GM12878 (cell line): ENCODE data around the gene WWOX. TPM values are rescaled to one million over a fixed set of nuclear protein-coding genes. Genes with fewer than 3 reads are reported as not detected.

Experiments
- ATAC-seq: fragments of 200-7000 bp; cut with Tn5 transposase; 3 replicates; pipeline ENCODE4 v1.9.1; 2020; ENCODE audit warnings: mild to moderate bottlenecking, moderate library complexity
- BruUV-seq: library from RNA; stranded (reverse); fragments of 400-500 nt; replicated peaks from 2 replicates; lab custom pipeline; 2021; lab: Mats Ljungman, UMichigan
- CTCF ChIA-PET: fragments of 300-600 bp; sonication (Branson Sonifier 250); formaldehyde crosslinking; extraction: SDS; loops from one replicate; lab custom pipeline; 2021; ENCODE audit warnings: inconsistent platforms; lab: Yijun Ruan, JAX
- POLR2A ChIA-PET: fragments of 350-600 bp; formaldehyde crosslinking; extraction: SDS; loops from one replicate; lab custom pipeline; 2021; ENCODE audit warnings: inconsistent platforms; lab: Charles Lee
- RAD21 ChIA-PET: fragments of 300-600 bp; sonication (Branson Sonifier 250); formaldehyde crosslinking; loops from one replicate; lab custom pipeline; 2023; ENCODE audit warnings: antibody characterized with exemption; ENCODE audit not compliant: unreplicated experiment; lab: Charles Lee
- SMC1A ChIA-PET: fragments of 300-600 bp; sonication (Branson Sonifier 250); formaldehyde crosslinking; loops from one replicate; lab custom pipeline; 2023; ENCODE audit not compliant: unreplicated experiment, uncharacterized antibody; lab: Charles Lee
- DNase-seq: peaks from one replicate; pipeline ENCODE4 v3.0.0-alpha.2; 2011; ENCODE audit warnings: low read depth, low spot score
- FAIRE-seq: peaks from 3 replicates; lab custom pipeline; 2011; peaks lifted over from hg19 to GRCh38; lab: Jason Lieb, UNC
- H2AFZ ChIP-seq: 2 replicates; pipeline ENCODE4 v1.6.0; 2011; ENCODE audit warnings: low read depth, low read length, control low read depth; ENCODE audit not compliant: control insufficient read depth
- H3K27ac ChIP-seq: 2 replicates; pipeline ENCODE4 v1.5.1; 2011; ENCODE audit warnings: control low read depth; ENCODE audit not compliant: control insufficient read depth, insufficient read depth
- H3K27me3 ChIP-seq, 2 experiments: replicated peaks in 1 of 2; 2 replicates each; pipeline versions ENCODE4 v1.6.0 to v1.6.1; 2011; ENCODE audit warnings: low read length in 1 of 2; ENCODE audit not compliant: control insufficient read depth in 2 of 2, insufficient read depth in 2 of 2
- H3K36me3 ChIP-seq, 2 experiments: 2 replicates each; pipeline ENCODE4 v1.5.1; 2011; ENCODE audit warnings: low read length in 1 of 2; ENCODE audit not compliant: control insufficient read depth in 2 of 2, insufficient read depth in 2 of 2
- H3K4me1 ChIP-seq: 2 replicates; pipeline ENCODE4 v1.6.1; 2011; ENCODE audit warnings: mild to moderate bottlenecking, low read length, moderate library complexity, mixed read lengths; ENCODE audit not compliant: control insufficient read depth, insufficient read depth
- H3K4me2 ChIP-seq: 2 replicates; pipeline ENCODE4 v1.6.0; 2011; ENCODE audit warnings: control low read depth; ENCODE audit not compliant: control insufficient read depth, insufficient read depth
- H3K4me3 ChIP-seq: fragments of 200-600 bp; sonication (generic); 2 replicates; pipeline ENCODE4 v1.5.1; 2016
- H3K79me2 ChIP-seq: 2 replicates; pipeline ENCODE4 v1.6.0; 2011; ENCODE audit warnings: low read length; ENCODE audit not compliant: control insufficient read depth, insufficient read depth
- H3K9ac ChIP-seq: 2 replicates; pipeline ENCODE4 v1.8.0; 2011; ENCODE audit warnings: low read length, control low read depth, mixed read lengths; ENCODE audit not compliant: control insufficient read depth, insufficient read depth
- H3K9me3 ChIP-seq: replicated peaks from 3 replicates; pipeline ENCODE4 v1.5.1; 2011; ENCODE audit warnings: mild to moderate bottlenecking, low read length; ENCODE audit not compliant: control insufficient read depth, insufficient read depth
- H4K20me1 ChIP-seq: 2 replicates; pipeline ENCODE4 v1.6.0; 2011; ENCODE audit not compliant: control insufficient read depth, insufficient read depth
- ASH2L ChIP-seq: fragments of 300-600, 200-600 bp; sonication (generic); IDR thresholded peaks from 2 replicates; pipeline ENCODE4 v1.6.1; 2017; ENCODE audit warnings: low read depth, mild to moderate bottlenecking, borderline replicate concordance
- DPF2 ChIP-seq: fragments of 450-650 bp; IDR thresholded peaks from 2 replicates; pipeline ENCODE4 v1.6.1; 2017; ENCODE audit warnings: mild to moderate bottlenecking
- ETV6 ChIP-seq, 2 experiments: fragments of 450-650 bp in 1 of 2; IDR thresholded peaks in 1 of 2; conservative IDR thresholded peaks in 1 of 2; 2 replicates each; pipeline ENCODE4 v1.6.1; 2014; ENCODE audit warnings: antibody characterized with exemption in 1 of 2, borderline replicate concordance in 1 of 2, low read depth in 1 of 2, mild to moderate bottlenecking in 1 of 2, moderate library complexity in 1 of 2
- JUNB ChIP-seq: IDR thresholded peaks from 2 replicates; pipeline ENCODE4 v1.6.1; 2016; ENCODE audit warnings: antibody characterized with exemption, mild to moderate bottlenecking
- MTA2 ChIP-seq: fragments of 450-650 bp; IDR thresholded peaks from 2 replicates; pipeline ENCODE4 v1.6.1; 2016; ENCODE audit warnings: low read depth, mild to moderate bottlenecking, moderate library complexity
- MTA3 ChIP-seq: IDR thresholded peaks from 2 replicates; pipeline ENCODE4 v1.6.1; 2012; ENCODE audit warnings: low read length, inconsistent platforms, borderline replicate concordance
- NFYA ChIP-seq: IDR thresholded peaks from 2 replicates; pipeline ENCODE4 v1.6.1; 2011; ENCODE audit warnings: low read depth, mild to moderate bottlenecking, low read length, improper control_type of control experiment, borderline replicate concordance
- NR2C2 ChIP-seq: IDR thresholded peaks from 2 replicates; pipeline ENCODE4 v1.6.1; 2011; ENCODE audit warnings: borderline replicate concordance, low read depth; ENCODE audit not compliant: control insufficient read depth, insufficient read length
- WRNIP1 ChIP-seq: IDR thresholded peaks from 2 replicates; pipeline ENCODE4 v1.6.1; 2011; ENCODE audit warnings: low read depth, low read length, improper control_type of control experiment, borderline replicate concordance
- YY1 ChIP-seq: IDR thresholded peaks from 2 replicates; pipeline ENCODE4 v1.6.1; 2011; ENCODE audit warnings: low read depth, mild to moderate bottlenecking, low read length
- ZNF24 ChIP-seq: fragments of 450-650 bp; IDR thresholded peaks from 2 replicates; pipeline ENCODE4 v1.6.1; 2017; ENCODE audit warnings: antibody characterized with exemption, mild to moderate bottlenecking
- ZNF274 ChIP-seq: IDR thresholded peaks from one replicate; pipeline ENCODE4 v1.8.0; 2011; ENCODE audit not compliant: insufficient read length, insufficient read depth
- WGBS: methylation state at CpG from one replicate; pipeline ENCODE4 v1.1.6; 2016; ENCODE audit warnings: low lambda C conversion rate; ENCODE audit not compliant: insufficient replicate concordance, insufficient coverage; ENCODE audit errors: missing lambda C conversion rate; 5-methylcytosine and 5-hydroxymethylcytosine counted together
- in situ Hi-C: fragments of 300-500 bp; cut with MboI; formaldehyde crosslinking; loops from 9 replicates; pipeline ENCODE4 v1.14.3; 2018; ENCODE audit warnings: mixed read lengths
- intact Hi-C: fragments of 100-400 bp; cut with micrococcal nuclease; formaldehyde crosslinking; loops from one replicate; pipeline ENCODE4 v1.14.2; 2022; ENCODE audit not compliant: unreplicated experiment
- polyA plus RNA-seq, 11 experiments: library from polyadenylated mRNA; depleted of rRNA in 4 of 11; unstranded in 6 of 11; stranded (reverse) in 5 of 11; fragments of >200 nt; fragmentation: Nextera tagmentation in 4 of 11; fragmentation: Illumina TruSeq in 1 of 11; extraction: Ambion mirVana in 4 of 11; extraction: Trizol in 1 of 11; gene quantifications; 1 replicate in 1 of 11; 2 replicates in 10 of 11; pipeline versions ENCODE4 v1.2.1 to v1.2.3, GENCODE V29; 2011 to 2016; ENCODE audit warnings: inconsistent platforms in 2 of 11, missing spikeins in 2 of 11, low read depth in 1 of 11
- total RNA-seq, 4 experiments: library from RNA; depleted of rRNA in 3 of 4; stranded (reverse); fragments of >200 nt in 3 of 4; fragmentation: Illumina TruSeq in 1 of 4; extraction: Trizol in 1 of 4; gene quantifications; 2 replicates each; pipeline versions ENCODE4 v1.2.1 to v1.2.3, GENCODE V29; 2013 to 2021
- TF ChIP-seq, protein P1 (sequence below): IDR thresholded peaks from 2 replicates; pipeline ENCODE4 v1.6.1; 2011; ENCODE audit warnings: low read depth, mild to moderate bottlenecking, low read length, moderate library complexity, borderline replicate concordance; ENCODE audit errors: extremely low read depth
- TF ChIP-seq, protein P2 (sequence below): fragments of 450-650 bp; IDR thresholded peaks from 2 replicates; pipeline ENCODE4 v1.6.1; 2014; ENCODE audit warnings: mild to moderate bottlenecking
- TF ChIP-seq, protein P3 (sequence below): IDR thresholded peaks from 2 replicates; pipeline ENCODE4 v1.6.1; 2011; ENCODE audit warnings: mild to moderate bottlenecking, low read depth, low read length, moderate library complexity; ENCODE audit not compliant: insufficient replicate concordance

The WWOX gene
- total and polyA plus RNA-seq, 10 of the 15 experiments (the other 5 are each of a cell fraction or from before 2014, with no cell fraction given), result 2.8 to 24.4 (median 17.8) TPM

DNA sequence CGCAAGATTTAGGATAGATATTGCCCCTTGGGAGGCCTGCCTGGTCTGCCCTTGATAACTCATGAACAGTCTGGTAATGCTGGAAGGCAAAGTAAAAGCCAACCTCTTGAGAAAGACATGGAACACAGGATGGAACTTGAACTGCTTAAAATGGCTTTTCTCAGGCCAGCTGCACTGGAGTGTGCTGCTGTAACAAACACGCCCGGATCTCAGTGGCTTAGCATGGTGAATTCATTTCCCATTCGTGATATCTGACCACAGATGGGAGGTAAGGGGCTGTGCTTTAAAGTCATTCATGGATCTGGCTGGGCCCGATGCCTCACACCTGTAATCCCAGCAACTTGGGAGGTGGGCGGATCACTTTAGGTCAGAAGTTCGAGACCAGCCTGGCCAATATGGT is 113.2 kb downstream of the WWOX start:
- no peaks in the 10 kb centered on the region for H3K36me3 ChIP-seq
- TF ChIP-seq YY1 (no peak), MTA2 (no peak), NFYA (no peak), NR2C2 (no peak), ETV6 (conservative IDR thresholded peaks at IDR 0.05 in 1 of 2, IDR thresholded peaks at IDR 0.05 in 1 of 2; ENCODE audit: borderline replicate concordance in 1 of 2, low read depth in 1 of 2) (no peak), JUNB (no peak), DPF2 (no peak), MTA3 (no peak), ZNF274 (no peak), ZNF24 (no peak), ASH2L (no peak), WRNIP1 (no peak)
- TF ChIP-seq, protein P1, sequence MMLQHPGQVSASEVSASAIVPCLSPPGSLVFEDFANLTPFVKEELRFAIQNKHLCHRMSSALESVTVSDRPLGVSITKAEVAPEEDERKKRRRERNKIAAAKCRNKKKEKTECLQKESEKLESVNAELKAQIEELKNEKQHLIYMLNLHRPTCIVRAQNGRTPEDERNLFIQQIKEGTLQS, result no peak
- TF ChIP-seq, protein P2, sequence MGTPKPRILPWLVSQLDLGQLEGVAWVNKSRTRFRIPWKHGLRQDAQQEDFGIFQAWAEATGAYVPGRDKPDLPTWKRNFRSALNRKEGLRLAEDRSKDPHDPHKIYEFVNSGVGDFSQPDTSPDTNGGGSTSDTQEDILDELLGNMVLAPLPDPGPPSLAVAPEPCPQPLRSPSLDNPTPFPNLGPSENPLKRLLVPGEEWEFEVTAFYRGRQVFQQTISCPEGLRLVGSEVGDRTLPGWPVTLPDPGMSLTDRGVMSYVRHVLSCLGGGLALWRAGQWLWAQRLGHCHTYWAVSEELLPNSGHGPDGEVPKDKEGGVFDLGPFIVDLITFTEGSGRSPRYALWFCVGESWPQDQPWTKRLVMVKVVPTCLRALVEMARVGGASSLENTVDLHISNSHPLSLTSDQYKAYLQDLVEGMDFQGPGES, result no peak
- TF ChIP-seq, protein P3, sequence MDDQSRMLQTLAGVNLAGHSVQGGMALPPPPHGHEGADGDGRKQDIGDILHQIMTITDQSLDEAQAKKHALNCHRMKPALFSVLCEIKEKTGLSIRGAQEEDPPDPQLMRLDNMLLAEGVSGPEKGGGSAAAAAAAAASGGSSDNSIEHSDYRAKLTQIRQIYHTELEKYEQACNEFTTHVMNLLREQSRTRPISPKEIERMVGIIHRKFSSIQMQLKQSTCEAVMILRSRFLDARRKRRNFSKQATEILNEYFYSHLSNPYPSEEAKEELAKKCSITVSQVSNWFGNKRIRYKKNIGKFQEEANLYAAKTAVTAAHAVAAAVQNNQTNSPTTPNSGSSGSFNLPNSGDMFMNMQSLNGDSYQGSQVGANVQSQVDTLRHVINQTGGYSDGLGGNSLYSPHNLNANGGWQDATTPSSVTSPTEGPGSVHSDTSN, result no peak
- no peak for FAIRE-seq
- H3K4me3 ChIP-seq, result no peak overlapping the region
- in situ Hi-C loops, result no loop called here
- POLR2A ChIA-PET, result interaction anchor here (0.6 kb wide), 1 partner anchor 144 kb away, joined by 6 read pairs; no protein-coding TSS in a partner anchor
- DNase-seq, result no peak
- H3K9me3 ChIP-seq, result no peaks in the 10 kb centered on the region
- no peak overlapping the region for H2AFZ ChIP-seq
- H3K27ac ChIP-seq, result no peak overlapping the region
- no peak overlapping the region for H3K4me2 ChIP-seq
- H3K79me2 ChIP-seq, result no peaks in the 10 kb centered on the region
- H4K20me1 ChIP-seq, result no peaks in the 10 kb centered on the region
- no TSS peak for BruUV-seq
- H3K4me1 ChIP-seq, result no peaks in the 10 kb centered on the region
- 84% methylated on average over 7 of the region's 7 CpGs for WGBS
- H3K9ac ChIP-seq, result no peak overlapping the region
- RAD21 ChIA-PET, result no interaction called here
- SMC1A ChIA-PET, result no interaction called here
- no peaks in the 10 kb centered on the region for H3K27me3 ChIP-seq
- intact Hi-C loops, result no loop called here
- CTCF ChIA-PET, result no interaction called here
- no peak for ATAC-seq
